ENCODE results near the gene EMCN.

Gene EMCN

DNA sequence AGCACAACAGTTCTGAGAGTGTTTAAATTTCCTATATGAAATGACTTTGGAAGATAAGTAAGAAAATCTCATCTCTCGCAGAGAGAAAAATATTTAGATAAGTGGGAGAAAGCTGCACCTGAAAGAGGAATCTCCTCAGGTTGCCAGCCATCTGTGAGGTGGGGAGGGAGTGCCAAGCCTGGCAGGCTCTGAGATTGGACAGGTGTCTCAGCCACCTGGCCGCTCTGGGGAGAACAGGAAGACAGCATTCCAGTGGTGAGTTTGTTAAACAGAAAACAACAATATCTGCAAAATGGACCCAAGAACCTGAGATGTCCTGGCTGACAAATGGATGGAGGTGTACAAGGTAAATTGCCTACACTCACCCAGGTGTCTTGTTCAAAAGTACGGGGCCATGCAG lies 31.3 kb downstream of the EMCN start:
- H4K8ac ChIP-seq (ENCODE audit: low read depth, low read length) = no peak overlapping the region
- no peak overlapping the region for H4K91ac ChIP-seq (ENCODE audit: low read depth, low read length)
- H3K79me2 ChIP-seq (ENCODE audit: control insufficient read depth, insufficient read depth, low read length, poor library complexity) = no peaks in the 10 kb centered on the region
- no peaks in the 10 kb centered on the region for H3K36me3 ChIP-seq (ENCODE audit: control insufficient read depth in 1 of 2, insufficient read depth in 2 of 2, low read length in 2 of 2)
- no peak overlapping the region for H3K14ac ChIP-seq (ENCODE audit: low read length)
- no peak overlapping the region for H4K12ac ChIP-seq (ENCODE audit: low read depth, low read length)
- WGBS (ENCODE audit: extremely low coverage, insufficient coverage, insufficient read length) = no CpG with 5 or more reads among the region's 3 CpGs
- H2AK5ac ChIP-seq (ENCODE audit: low read length) = no peak overlapping the region
- H3K4me1 ChIP-seq (ENCODE audit: control insufficient read depth in 1 of 2, insufficient read depth in 2 of 2, low read length in 2 of 2) = no peaks in the 10 kb centered on the region
- H3K9ac ChIP-seq (ENCODE audit: low read length) = no peak overlapping the region
- H2AFZ ChIP-seq (ENCODE audit: insufficient read depth, low read length, poor library complexity) = no peak overlapping the region
- no peak for DNase-seq
- no peak overlapping the region for H3K18ac ChIP-seq (ENCODE audit: low read length)
- H3K9me3 ChIP-seq (ENCODE audit: insufficient read depth, low read depth, low read length) = no peaks in the 10 kb centered on the region
- H2BK120ac ChIP-seq (ENCODE audit: insufficient read depth, low read length, poor library complexity) = no peak overlapping the region
- no peak overlapping the region for H3K4me3 ChIP-seq (ENCODE audit: low read depth, low read length)
- H3K4ac ChIP-seq (ENCODE audit: low read depth, low read length) = no peak overlapping the region
- no peak overlapping the region for H2BK5ac ChIP-seq (ENCODE audit: low read depth, low read length, poor library complexity)
- H3K23ac ChIP-seq (ENCODE audit: low read length) = no peak overlapping the region
- H2BK12ac ChIP-seq (ENCODE audit: low read length) = no peak overlapping the region
- no peaks in the 10 kb centered on the region for H3K79me1 ChIP-seq (ENCODE audit: low read length)
- H3K27ac ChIP-seq (ENCODE audit: low read depth, low read length) = no peak overlapping the region
- H3K4me2 ChIP-seq (ENCODE audit: low read length) = no peak overlapping the region
- H3K27me3 ChIP-seq (ENCODE audit: insufficient read depth, low read length) = no peaks in the 10 kb centered on the region

DNA sequence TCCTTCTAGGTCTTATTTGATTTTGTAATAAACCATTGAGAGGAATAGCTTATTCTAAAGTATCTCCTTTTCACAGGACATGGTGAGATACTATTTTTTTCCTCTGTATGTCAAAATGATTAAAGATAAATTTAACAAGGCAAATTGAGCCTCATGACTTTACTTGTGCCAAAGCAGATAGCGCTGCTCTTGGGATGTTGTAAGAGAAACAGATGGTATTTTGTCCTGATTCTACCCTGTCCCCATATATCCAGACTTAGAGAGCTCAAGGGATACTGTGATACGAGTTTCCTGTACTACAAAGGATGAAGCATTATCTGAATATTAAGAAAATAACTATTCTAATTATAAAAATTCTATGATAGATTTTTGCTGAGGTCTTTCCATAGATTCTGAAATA lies 34.0 kb downstream of the EMCN start:
- H3K4me1 ChIP-seq (ENCODE audit: control insufficient read depth in 1 of 2, insufficient read depth in 2 of 2, low read length in 2 of 2) = no peaks in the 10 kb centered on the region
- no peaks in the 10 kb centered on the region for H3K79me2 ChIP-seq (ENCODE audit: control insufficient read depth, insufficient read depth, low read length, poor library complexity)
- no peaks in the 10 kb centered on the region for H3K36me3 ChIP-seq (ENCODE audit: control insufficient read depth in 1 of 2, insufficient read depth in 2 of 2, low read length in 2 of 2)
- no peaks in the 10 kb centered on the region for H3K27me3 ChIP-seq (ENCODE audit: insufficient read depth, low read length)
- WGBS (ENCODE audit: extremely low coverage, insufficient coverage, insufficient read length) = no CpG with 5 or more reads among the region's 2 CpGs
- no peak overlapping the region for H3K4me2 ChIP-seq (ENCODE audit: low read length)
- H4K12ac ChIP-seq (ENCODE audit: low read depth, low read length) = no peak overlapping the region
- no peaks in the 10 kb centered on the region for H3K79me1 ChIP-seq (ENCODE audit: low read length)
- H3K27ac ChIP-seq (ENCODE audit: low read depth, low read length) = no peak overlapping the region
- no peak overlapping the region for H3K4ac ChIP-seq (ENCODE audit: low read depth, low read length)
- no peak overlapping the region for H3K14ac ChIP-seq (ENCODE audit: low read length)
- H2AFZ ChIP-seq (ENCODE audit: insufficient read depth, low read length, poor library complexity) = no peak overlapping the region
- H4K91ac ChIP-seq (ENCODE audit: low read depth, low read length) = no peak overlapping the region
- no peak overlapping the region for H2BK12ac ChIP-seq (ENCODE audit: low read length)
- H3K9me3 ChIP-seq (ENCODE audit: insufficient read depth, low read depth, low read length) = no peaks in the 10 kb centered on the region
- no peak overlapping the region for H2AK5ac ChIP-seq (ENCODE audit: low read length)
- no peak overlapping the region for H3K9ac ChIP-seq (ENCODE audit: low read length)
- no peak overlapping the region for H3K23ac ChIP-seq (ENCODE audit: low read length)
- H3K4me3 ChIP-seq (ENCODE audit: low read depth, low read length) = no peak overlapping the region
- H4K8ac ChIP-seq (ENCODE audit: low read depth, low read length) = no peak overlapping the region
- no peak for DNase-seq
- no peak overlapping the region for H2BK120ac ChIP-seq (ENCODE audit: insufficient read depth, low read length, poor library complexity)
- H3K18ac ChIP-seq (ENCODE audit: low read length) = no peak overlapping the region
- H2BK5ac ChIP-seq (ENCODE audit: low read depth, low read length, poor library complexity) = no peak overlapping the region

- no peaks in the 10 kb centered on the region for H3K79me2 ChIP-seq (ENCODE audit: control insufficient read depth, insufficient read depth, low read length, poor library complexity)
- WGBS (ENCODE audit: extremely low coverage, insufficient coverage, insufficient read length) = no CpG with 5 or more reads among the region's 1 CpG
Observed at GRCh38 chr4:100479971-100480370, 37.9 kb downstream of the EMCN start.

DNA sequence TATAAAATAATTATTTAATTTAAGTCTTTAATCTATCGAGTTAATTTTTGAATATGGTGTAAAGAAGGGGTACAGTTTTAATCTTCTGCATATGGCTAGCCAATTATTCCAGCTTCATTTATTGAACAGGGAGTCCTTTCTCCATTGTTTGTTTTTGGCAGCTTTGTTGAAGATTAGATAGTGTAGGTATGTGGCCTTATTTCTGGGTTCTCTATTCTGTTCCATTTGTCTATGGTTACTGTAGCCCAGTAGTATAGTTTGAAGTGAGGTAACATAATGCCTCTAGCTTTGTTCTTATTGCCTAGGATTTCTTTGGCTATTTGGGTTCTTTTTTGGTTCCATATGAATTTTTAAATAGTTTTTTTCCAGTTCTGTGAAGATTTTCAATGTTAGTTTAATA lies 48.3 kb downstream of the EMCN start:
- no peaks in the 10 kb centered on the region for H3K36me3 ChIP-seq (ENCODE audit: control insufficient read depth in 1 of 2, insufficient read depth in 2 of 2, low read length in 2 of 2)
- no peak overlapping the region for H2BK120ac ChIP-seq (ENCODE audit: insufficient read depth, low read length, poor library complexity)
- H3K27ac ChIP-seq (ENCODE audit: low read depth, low read length) = no peak overlapping the region
- H3K27me3 ChIP-seq (ENCODE audit: insufficient read depth, low read length) = no peaks in the 10 kb centered on the region
- no peaks in the 10 kb centered on the region for H3K4me1 ChIP-seq (ENCODE audit: control insufficient read depth in 1 of 2, insufficient read depth in 2 of 2, low read length in 2 of 2)
- no peak overlapping the region for H3K9ac ChIP-seq (ENCODE audit: low read length)
- no peak overlapping the region for H3K18ac ChIP-seq (ENCODE audit: low read length)
- DNase-seq = no peak
- no peak overlapping the region for H3K4ac ChIP-seq (ENCODE audit: low read depth, low read length)
- H2AK5ac ChIP-seq (ENCODE audit: low read length) = no peak overlapping the region
- no peak overlapping the region for H4K8ac ChIP-seq (ENCODE audit: low read depth, low read length)
- no CpG with 5 or more reads among the region's 1 CpG for WGBS (ENCODE audit: extremely low coverage, insufficient coverage, insufficient read length)
- H3K23ac ChIP-seq (ENCODE audit: low read length) = no peak overlapping the region
- no peak overlapping the region for H4K12ac ChIP-seq (ENCODE audit: low read depth, low read length)
- no peak overlapping the region for H2BK5ac ChIP-seq (ENCODE audit: low read depth, low read length, poor library complexity)
- H2BK12ac ChIP-seq (ENCODE audit: low read length) = no peak overlapping the region
- H4K91ac ChIP-seq (ENCODE audit: low read depth, low read length) = no peak overlapping the region
- H2AFZ ChIP-seq (ENCODE audit: insufficient read depth, low read length, poor library complexity) = no peak overlapping the region
- H3K4me2 ChIP-seq (ENCODE audit: low read length) = no peak overlapping the region
- H3K14ac ChIP-seq (ENCODE audit: low read length) = no peak overlapping the region
- H3K4me3 ChIP-seq (ENCODE audit: low read depth, low read length) = no peak overlapping the region
- no peaks in the 10 kb centered on the region for H3K79me2 ChIP-seq (ENCODE audit: control insufficient read depth, insufficient read depth, low read length, poor library complexity)
- H3K9me3 ChIP-seq (ENCODE audit: insufficient read depth, low read depth, low read length) = no peaks in the 10 kb centered on the region
- H3K79me1 ChIP-seq (ENCODE audit: low read length) = no peaks in the 10 kb centered on the region

More at GRCh38 chr4:100479971-100480370, 37.9 kb downstream of the EMCN start:
- Histone ChIP-seq H3K27me3 (ENCODE audit: insufficient read depth, low read length) (no peaks in the 10 kb centered on the region), H2BK120ac (ENCODE audit: insufficient read depth, low read length, poor library complexity) (no peak overlapping the region), H2AK5ac (ENCODE audit: low read length) (no peak overlapping the region), H4K12ac (ENCODE audit: low read depth, low read length) (no peak overlapping the region), H3K4me1 (ENCODE audit: control insufficient read depth in 1 of 2, insufficient read depth in 2 of 2, low read length in 2 of 2) (no peaks in the 10 kb centered on the region), H3K9me3 (ENCODE audit: insufficient read depth, low read depth, low read length) (no peaks in the 10 kb centered on the region), H3K18ac (ENCODE audit: low read length) (no peak overlapping the region), H2BK5ac (ENCODE audit: low read depth, low read length, poor library complexity) (no peak overlapping the region), H3K4ac (ENCODE audit: low read depth, low read length) (no peak overlapping the region), H2AFZ (ENCODE audit: insufficient read depth, low read length, poor library complexity) (no peak overlapping the region), H3K4me2 (ENCODE audit: low read length) (no peak overlapping the region), H3K27ac (ENCODE audit: low read depth, low read length) (no peak overlapping the region), H3K4me3 (ENCODE audit: low read depth, low read length) (no peak overlapping the region), H3K36me3 (ENCODE audit: control insufficient read depth in 1 of 2, insufficient read depth in 2 of 2, low read length in 2 of 2) (no peaks in the 10 kb centered on the region), H3K14ac (ENCODE audit: low read length) (no peak overlapping the region), H3K9ac (ENCODE audit: low read length) (no peak overlapping the region), H2BK12ac (ENCODE audit: low read length) (no peak overlapping the region), H3K79me1 (ENCODE audit: low read length) (no peaks in the 10 kb centered on the region), H3K23ac (ENCODE audit: low read length) (no peak overlapping the region), H4K8ac (ENCODE audit: low read depth, low read length) (no peak overlapping the region), H4K91ac (ENCODE audit: low read depth, low read length) (no peak overlapping the region)
- DNase-seq = no peak

Measured in trophoblast cell (in vitro differentiated cells and primary cell).